ENCODE results near the gene KRTAP4-2. TPM values are rescaled to one million over a fixed set of nuclear protein-coding genes. Genes with fewer than 3 reads are reported as not detected.
A peak's percentile ranks its signal among the peaks of the same experiment; 100 is the strongest.
"Not testable (repeated sequence)": the region's sequence is repeated elsewhere in the genome, so short reads cannot be mapped to it uniquely, and the experiment has no call there.

KRTAP4-2 gene
- not detected for total RNA-seq
- polyA plus RNA-seq (ENCODE audit: insufficient read depth, low read depth, low replicate concordance), result not detected
- long read RNA-seq, donor 1, result 0 reads
- long read RNA-seq, donor 2, result 0 reads
- long read RNA-seq, donor 3, result 0 reads
- long read RNA-seq, donor 4, result 0 reads
- long read RNA-seq, donor 5, result 0 reads
- long read RNA-seq, donor 6, result 0 reads
- long read RNA-seq, donor 7, result 0 reads
- long read RNA-seq, donor 8, result 0 reads
- long read RNA-seq, donor 9, result 0 reads
- long read RNA-seq, donor 10, result 0 reads

GRCh38 chr17:41177727-41178271, at the start of gene KRTAP4-2:
KRTAP4-2 (minus strand) TSS chr17:41178221; CDS start chr17:41178164, 57 bp downstream.
- Histone ChIP-seq H3K4me1 (ENCODE audit: control insufficient read depth in 2 of 3, insufficient read depth in 2 of 3, low read depth in 1 of 3, low read length in 3 of 3) (no peaks in the 10 kb centered on the region), H3K9me3 (ENCODE audit: control insufficient read depth in 2 of 3, insufficient read depth in 1 of 3, low read length in 3 of 3) (no peaks in the 10 kb centered on the region), H3K27ac (ENCODE audit: low read depth in 2 of 2, low read length in 2 of 2) (no peak within 1 kb of the TSS), H3K4me3 (ENCODE audit: low read length in 3 of 3) (no peak within 1 kb of the TSS), H3K36me3 (ENCODE audit: control insufficient read depth in 2 of 3, insufficient read depth in 3 of 3, low read length in 3 of 3) (no peaks in the 10 kb centered on the region), H3K27me3 (ENCODE audit: control insufficient read depth, insufficient read depth, low read length) (no peaks in the 10 kb centered on the region), H3K9ac (ENCODE audit: low read length in 3 of 3) (no peak within 1 kb of the TSS)
- no peak for DNase-seq
- no peak for TF ChIP-seq CTCF (IDR thresholded peaks at IDR 0.05; ENCODE audit: borderline replicate concordance, extremely low read depth, insufficient read depth)
- intact Hi-C loops (cut with DNase I), result no loop called here
- no peak for FAIRE-seq

- H3K27me3 ChIP-seq (ENCODE audit: control insufficient read depth, insufficient read depth, low read length); H3K9ac ChIP-seq (ENCODE audit: low read length in 3 of 3); H3K4me1 ChIP-seq (ENCODE audit: control insufficient read depth in 2 of 3, insufficient read depth in 2 of 3, low read depth in 1 of 3, low read length in 3 of 3); H3K9me3 ChIP-seq (ENCODE audit: control insufficient read depth in 2 of 3, insufficient read depth in 1 of 3, low read length in 3 of 3); FAIRE-seq; H3K36me3 ChIP-seq (ENCODE audit: control insufficient read depth in 2 of 3, insufficient read depth in 3 of 3, low read length in 3 of 3); H3K4me3 ChIP-seq (ENCODE audit: low read length in 3 of 3); intact Hi-C loops (cut with DNase I); H3K27ac ChIP-seq (ENCODE audit: low read depth in 2 of 2, low read length in 2 of 2): not testable (repeated sequence)
- peak in 1 of 5 donors; percentile 53 for DNase-seq
Measured at GRCh38 chr17:41226598-41227095, 48.6 kb upstream of the KRTAP4-2 start, which contains the start of gene KRTAP9-2. KRTAP9-2 (plus strand) TSS chr17:41226648; CDS start chr17:41226655, 7 bp downstream.

- Histone ChIP-seq H3K36me3 (ENCODE audit: control insufficient read depth in 2 of 3, insufficient read depth in 3 of 3, low read length in 3 of 3) (no peaks in the 10 kb centered on the region), H3K27ac (ENCODE audit: low read depth in 2 of 2, low read length in 2 of 2) (no peak overlapping the region), H3K9me3 (ENCODE audit: control insufficient read depth in 2 of 3, insufficient read depth in 1 of 3, low read length in 3 of 3) (no peaks in the 10 kb centered on the region), H3K4me3 (ENCODE audit: low read length in 3 of 3) (no peak overlapping the region), H3K27me3 (ENCODE audit: control insufficient read depth, insufficient read depth, low read length) (no peaks in the 10 kb centered on the region), H3K4me1 (ENCODE audit: control insufficient read depth in 2 of 3, insufficient read depth in 2 of 3, low read depth in 1 of 3, low read length in 3 of 3) (no peaks in the 10 kb centered on the region), H3K9ac (ENCODE audit: low read length in 3 of 3) (no peak overlapping the region)
- TF ChIP-seq CTCF (IDR thresholded peaks at IDR 0.05; ENCODE audit: borderline replicate concordance, extremely low read depth, insufficient read depth), result no peak
- no peak for DNase-seq
- intact Hi-C loops (cut with DNase I), result no loop called here
- no peak for FAIRE-seq
Measured at GRCh38 chr17:41226051-41226450, 48.0 kb upstream of the KRTAP4-2 start.

GRCh38 chr17:41223821-41224220, 45.8 kb upstream of the KRTAP4-2 start:
- no peak for FAIRE-seq

More at GRCh38 chr17:41223821-41224220, 45.8 kb upstream of the KRTAP4-2 start:
- no peaks in the 10 kb centered on the region for H3K9me3 ChIP-seq (ENCODE audit: control insufficient read depth in 2 of 3, insufficient read depth in 1 of 3, low read length in 3 of 3)
- H3K36me3 ChIP-seq (ENCODE audit: control insufficient read depth in 2 of 3, insufficient read depth in 3 of 3, low read length in 3 of 3), result no peaks in the 10 kb centered on the region
- H3K4me1 ChIP-seq (ENCODE audit: control insufficient read depth in 2 of 3, insufficient read depth in 2 of 3, low read depth in 1 of 3, low read length in 3 of 3), result no peaks in the 10 kb centered on the region
- H3K27ac ChIP-seq (ENCODE audit: low read depth in 2 of 2, low read length in 2 of 2), result no peak overlapping the region
- H3K9ac ChIP-seq (ENCODE audit: low read length in 3 of 3), result no peak overlapping the region
- no peak for TF ChIP-seq CTCF (IDR thresholded peaks at IDR 0.05; ENCODE audit: borderline replicate concordance, extremely low read depth, insufficient read depth)
- H3K4me3 ChIP-seq (ENCODE audit: low read length in 3 of 3), result no peak overlapping the region
- DNase-seq, result no peak
- intact Hi-C loops (cut with DNase I), result no loop called here
- H3K27me3 ChIP-seq (ENCODE audit: control insufficient read depth, insufficient read depth, low read length), result no peaks in the 10 kb centered on the region

Measured in kidney (tissue), 22 donors.